ENCODE measurements around the gene NPTX2.

DNA sequence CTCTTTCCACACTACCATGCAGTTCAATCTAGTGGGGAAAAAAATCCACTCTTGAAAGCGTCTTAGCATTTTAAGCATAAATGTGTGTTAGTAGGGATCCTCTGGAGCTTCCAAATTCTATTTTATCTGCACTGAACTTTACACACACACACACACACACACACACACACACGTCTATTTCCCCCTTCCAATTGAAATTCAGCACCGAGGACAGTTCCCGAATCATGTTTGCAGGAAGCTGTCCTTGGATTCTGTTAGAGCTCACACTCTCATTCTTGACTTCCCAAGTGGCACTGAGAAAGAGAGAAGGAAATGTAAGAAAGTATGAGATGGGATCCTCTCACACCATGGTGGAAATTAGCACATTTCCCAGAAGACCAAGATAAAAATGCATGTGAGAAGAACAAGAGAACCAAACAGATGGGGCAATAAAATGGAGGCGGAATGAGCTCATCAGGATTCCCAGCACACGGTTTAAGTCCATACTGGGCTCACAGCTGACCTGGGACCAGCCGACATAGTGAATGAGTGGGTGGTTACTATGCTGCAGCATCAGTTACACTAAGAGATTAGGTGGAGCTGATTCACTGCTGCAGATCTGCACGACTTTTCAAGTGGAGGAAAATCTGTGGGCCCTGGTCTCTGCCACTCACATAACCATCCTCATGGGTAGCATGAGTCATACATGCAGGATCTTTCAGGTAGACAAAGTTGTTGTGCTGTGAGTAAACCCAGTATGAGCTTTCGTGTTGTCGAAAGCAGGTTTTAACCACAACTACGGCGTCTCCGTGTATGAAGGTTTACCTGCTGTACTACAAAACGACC lies 3.3 kb upstream of the NPTX2 start:
- TF ChIP-seq, protein P1, sequence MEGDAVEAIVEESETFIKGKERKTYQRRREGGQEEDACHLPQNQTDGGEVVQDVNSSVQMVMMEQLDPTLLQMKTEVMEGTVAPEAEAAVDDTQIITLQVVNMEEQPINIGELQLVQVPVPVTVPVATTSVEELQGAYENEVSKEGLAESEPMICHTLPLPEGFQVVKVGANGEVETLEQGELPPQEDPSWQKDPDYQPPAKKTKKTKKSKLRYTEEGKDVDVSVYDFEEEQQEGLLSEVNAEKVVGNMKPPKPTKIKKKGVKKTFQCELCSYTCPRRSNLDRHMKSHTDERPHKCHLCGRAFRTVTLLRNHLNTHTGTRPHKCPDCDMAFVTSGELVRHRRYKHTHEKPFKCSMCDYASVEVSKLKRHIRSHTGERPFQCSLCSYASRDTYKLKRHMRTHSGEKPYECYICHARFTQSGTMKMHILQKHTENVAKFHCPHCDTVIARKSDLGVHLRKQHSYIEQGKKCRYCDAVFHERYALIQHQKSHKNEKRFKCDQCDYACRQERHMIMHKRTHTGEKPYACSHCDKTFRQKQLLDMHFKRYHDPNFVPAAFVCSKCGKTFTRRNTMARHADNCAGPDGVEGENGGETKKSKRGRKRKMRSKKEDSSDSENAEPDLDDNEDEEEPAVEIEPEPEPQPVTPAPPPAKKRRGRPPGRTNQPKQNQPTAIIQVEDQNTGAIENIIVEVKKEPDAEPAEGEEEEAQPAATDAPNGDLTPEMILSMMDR (conservative IDR thresholded peaks at IDR 0.05 in 1 of 2, IDR thresholded peaks at IDR 0.05 in 1 of 2; ENCODE audit: extremely low read depth in 1 of 2, insufficient read depth in 1 of 2, low read depth in 1 of 2, low read length in 2 of 2) = no peak
- TF ChIP-seq EZH2 (IDR thresholded peaks at IDR 0.05; ENCODE audit: borderline replicate concordance, low read length) = no peak

Measured in mammary epithelial cell (primary cell).